Mesenchymal stem cell (in vitro differentiated cells and primary cell): Measurements from ENCODE around the gene ELF2.
A peak's percentile ranks its signal among the peaks of the same experiment; 100 is the strongest.

Experiments used
- DNase-seq: peaks from one replicate; pipeline ENCODE4 v3.0.0-alpha.2; 2013
- H2AFZ ChIP-seq: one replicate; pipeline ENCODE4 v1.6.1; 2013; ENCODE audit warnings: low read depth, mild to moderate bottlenecking, control low read depth, inconsistent platforms, low read length, moderate library complexity
- H2AK5ac ChIP-seq: 2 replicates; pipeline ENCODE4 v1.6.1; 2013; ENCODE audit warnings: low read length, moderate library complexity, mild to moderate bottlenecking, inconsistent platforms; ENCODE audit not compliant: severe bottlenecking
- H2BK120ac ChIP-seq: one replicate; pipeline ENCODE4 v1.6.1; 2013; ENCODE audit warnings: low read depth, mild to moderate bottlenecking, inconsistent platforms, low read length, moderate library complexity
- H2BK12ac ChIP-seq, 2 experiments: one replicate each; pipeline ENCODE4 v1.6.1; 2013; ENCODE audit warnings: inconsistent platforms in 2 of 2, low read length in 2 of 2, mild to moderate bottlenecking in 2 of 2, moderate library complexity in 2 of 2, control low read depth in 1 of 2
- H2BK15ac ChIP-seq: one replicate; pipeline ENCODE4 v1.6.1; 2013; ENCODE audit warnings: mild to moderate bottlenecking, low read depth, inconsistent platforms; ENCODE audit not compliant: poor library complexity, severe bottlenecking
- H2BK5ac ChIP-seq: 2 replicates; pipeline ENCODE4 v1.6.1; 2013; ENCODE audit warnings: low read depth, mild to moderate bottlenecking, low read length, control low read depth, inconsistent platforms; ENCODE audit not compliant: poor library complexity, severe bottlenecking
- H3K14ac ChIP-seq, 2 experiments: one replicate each; pipeline ENCODE4 v1.6.1; 2013; ENCODE audit warnings: inconsistent platforms in 2 of 2, low read length in 2 of 2, control low read depth in 1 of 2, mild to moderate bottlenecking in 1 of 2, moderate library complexity in 1 of 2
- H3K18ac ChIP-seq, 2 experiments: one replicate each; pipeline ENCODE4 v1.6.1; 2013; ENCODE audit warnings: inconsistent platforms in 2 of 2, low read length in 2 of 2, control low read depth in 1 of 2, low read depth in 1 of 2, mild to moderate bottlenecking in 1 of 2
- H3K23ac ChIP-seq, 2 experiments: one replicate each; pipeline ENCODE4 v1.6.1; 2013; ENCODE audit warnings: inconsistent platforms in 2 of 2, low read length in 2 of 2, mild to moderate bottlenecking in 2 of 2, moderate library complexity in 2 of 2, control low read depth in 1 of 2
- H3K27ac ChIP-seq: 2 replicates; pipeline ENCODE4 v1.5.1; 2013; ENCODE audit warnings: mild to moderate bottlenecking, moderate library complexity, low read length, control low read depth, inconsistent platforms; ENCODE audit not compliant: poor library complexity, severe bottlenecking
- H3K27me3 ChIP-seq, 2 experiments: 2 replicates each; pipeline versions ENCODE4 v1.6.1 to v1.7.0; 2013; ENCODE audit warnings: low read length in 2 of 2, mild to moderate bottlenecking in 2 of 2, moderate library complexity in 2 of 2, control low read depth in 1 of 2, inconsistent platforms in 1 of 2; ENCODE audit not compliant: control insufficient read depth in 1 of 2, insufficient read depth in 1 of 2
- H3K36me3 ChIP-seq, 2 experiments: 2 replicates each; pipeline versions ENCODE4 v1.6.1 to v1.7.0; 2013; ENCODE audit warnings: low read length in 2 of 2, control low read depth in 1 of 2, inconsistent platforms in 1 of 2, low read depth in 1 of 2, mild to moderate bottlenecking in 1 of 2; ENCODE audit not compliant: insufficient read depth in 2 of 2, control insufficient read depth in 1 of 2
- H3K4ac ChIP-seq, 2 experiments: one replicate each; pipeline ENCODE4 v1.6.1; 2013; ENCODE audit warnings: inconsistent platforms in 2 of 2, low read length in 2 of 2, mild to moderate bottlenecking in 2 of 2, moderate library complexity in 2 of 2, control low read depth in 1 of 2, low read depth in 1 of 2
- H3K4me1 ChIP-seq: 2 replicates; pipeline ENCODE4 v1.6.1; 2013; ENCODE audit warnings: low read depth, low read length, control low read depth; ENCODE audit not compliant: control insufficient read depth, insufficient read depth
- H3K4me2 ChIP-seq: 2 replicates; pipeline ENCODE4 v1.6.1; 2013; ENCODE audit warnings: low read length, mild to moderate bottlenecking, inconsistent platforms; ENCODE audit not compliant: poor library complexity, severe bottlenecking
- H3K4me3 ChIP-seq, 2 experiments: 2 replicates each; pipeline versions ENCODE4 v1.5.1 to v1.7.0; 2013; ENCODE audit warnings: low read length in 2 of 2, mild to moderate bottlenecking in 2 of 2, control low read depth in 1 of 2, low read depth in 1 of 2; ENCODE audit not compliant: insufficient read depth in 1 of 2
- H3K79me1 ChIP-seq: replicated peaks from 2 replicates; pipeline ENCODE4 v1.6.1; 2013; ENCODE audit warnings: mild to moderate bottlenecking, control low read depth, low read length, inconsistent platforms; ENCODE audit not compliant: poor library complexity, severe bottlenecking
- H3K9ac ChIP-seq: 2 replicates; pipeline ENCODE4 v1.7.0; 2013; ENCODE audit warnings: mild to moderate bottlenecking, low read length, moderate library complexity
- H3K9me3 ChIP-seq: 2 replicates; pipeline ENCODE4 v1.7.0; 2013; ENCODE audit warnings: mild to moderate bottlenecking, low read length; ENCODE audit not compliant: control insufficient read depth
- H4K8ac ChIP-seq: one replicate; pipeline ENCODE4 v1.6.1; 2013; ENCODE audit warnings: inconsistent platforms, mild to moderate bottlenecking, low read length, moderate library complexity
- H4K91ac ChIP-seq: one replicate; pipeline ENCODE4 v1.6.1; 2013; ENCODE audit warnings: mild to moderate bottlenecking, low read length, inconsistent platforms
- WGBS: methylation state at CpG from one replicate; pipeline ENCODE4 v1.1.7; 2013; ENCODE audit warnings: mixed read lengths; 5-methylcytosine and 5-hydroxymethylcytosine counted together

ELF2 gene

DNA sequence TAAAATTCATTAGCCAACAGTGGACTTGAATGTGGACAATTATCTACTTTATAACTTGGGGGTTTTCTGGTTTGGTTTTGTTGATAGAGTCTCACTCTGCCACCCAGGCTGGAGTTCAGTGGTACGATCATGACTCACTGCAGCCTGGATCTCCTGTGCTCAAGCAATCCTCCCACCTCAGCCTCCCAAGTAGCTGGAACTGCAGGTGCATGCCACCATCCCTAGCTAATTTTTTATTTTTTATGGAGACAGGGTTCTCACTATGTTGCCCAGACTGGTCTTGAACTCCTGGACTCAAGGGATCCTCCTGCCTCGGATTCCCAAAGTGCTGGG lies 12.4 kb upstream of the ELF2 start:
- Histone ChIP-seq H2BK120ac (no peak overlapping the region), H3K9me3 (no peaks in the 10 kb centered on the region), H2AK5ac (no peak overlapping the region), H4K91ac (no peak overlapping the region), H3K4ac (no peak overlapping the region), H2BK12ac (no peak overlapping the region), H2BK15ac (no peak overlapping the region), H3K4me3 (no peak overlapping the region), H3K79me1 (no peaks in the 10 kb centered on the region), H3K14ac (no peak overlapping the region), H3K27ac (no peak overlapping the region), H3K27me3 (no peaks in the 10 kb centered on the region), H2AFZ (no peak overlapping the region), H3K4me1 (no peaks in the 10 kb centered on the region), H3K23ac (no peak overlapping the region), H3K36me3 (no peaks in the 10 kb centered on the region), H2BK5ac (no peak overlapping the region), H3K18ac (no peak overlapping the region), H3K4me2 (no peak overlapping the region), H3K9ac (no peak overlapping the region), H4K8ac (no peak overlapping the region)
- 89% methylated on average over 2 of the region's 2 CpGs for WGBS
- DNase-seq = no peak

GRCh38 chr4:139188648-139189416 lies 11.8 kb upstream of the ELF2 start:
- WGBS = 86% methylated on average over 8 of the region's 9 CpGs

DNA sequence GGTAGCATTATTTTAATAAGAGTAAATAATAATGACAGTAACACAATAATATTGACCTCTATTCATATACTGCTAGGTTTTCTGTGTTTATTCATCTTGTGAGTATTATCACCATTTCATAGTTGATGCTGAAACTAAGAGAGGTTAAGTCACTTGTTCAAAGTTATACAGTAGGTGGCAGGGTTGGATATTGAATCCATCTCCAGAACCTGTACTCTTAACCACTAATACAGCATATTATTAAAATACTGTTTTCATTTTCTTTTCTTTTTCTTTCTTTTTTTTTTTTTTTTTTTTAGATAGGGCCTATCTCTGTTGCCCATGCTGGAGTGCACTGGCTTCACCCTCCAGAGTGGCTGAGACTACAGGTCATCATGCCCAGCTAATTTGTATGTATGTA lies 7.1 kb upstream of the ELF2 start:
- Histone ChIP-seq H2BK120ac (no peak overlapping the region), H2BK5ac (no peak overlapping the region), H3K4me1 (no peaks in the 10 kb centered on the region), H2AK5ac (no peak overlapping the region), H2AFZ (no peak overlapping the region), H2BK12ac (no peak overlapping the region), H2BK15ac (no peak overlapping the region), H3K79me1 (no peaks in the 10 kb centered on the region), H3K18ac (no peak overlapping the region), H3K9me3 (no peaks in the 10 kb centered on the region), H3K4me3 (no peak overlapping the region), H3K4me2 (no peak overlapping the region), H3K4ac (no peak overlapping the region), H4K91ac (no peak overlapping the region), H3K9ac (no peak overlapping the region), H3K27ac (no peak overlapping the region), H3K27me3 (no peaks in the 10 kb centered on the region), H3K36me3 (no peaks in the 10 kb centered on the region), H3K23ac (no peak overlapping the region), H4K8ac (no peak overlapping the region), H3K14ac (no peak overlapping the region)
- peak; percentile 33 for DNase-seq

More at GRCh38 chr4:139188648-139189416, 11.8 kb upstream of the ELF2 start:
- H3K27ac ChIP-seq = no peak overlapping the region
- DNase-seq = no peak
- H3K36me3 ChIP-seq = no peaks in the 10 kb centered on the region
- no peaks in the 10 kb centered on the region for H3K9me3 ChIP-seq
- no peak overlapping the region for H3K18ac ChIP-seq
- no peak overlapping the region for H2BK5ac ChIP-seq
- H2BK15ac ChIP-seq = no peak overlapping the region
- H3K4me3 ChIP-seq = no peak overlapping the region
- H3K4ac ChIP-seq = no peak overlapping the region
- no peaks in the 10 kb centered on the region for H3K79me1 ChIP-seq
- H2AK5ac ChIP-seq = no peak overlapping the region
- H3K14ac ChIP-seq = no peak overlapping the region
- H3K27me3 ChIP-seq = no peaks in the 10 kb centered on the region
- no peak overlapping the region for H4K8ac ChIP-seq
- H4K91ac ChIP-seq = no peak overlapping the region
- H3K23ac ChIP-seq = no peak overlapping the region
- no peaks in the 10 kb centered on the region for H3K4me1 ChIP-seq
- H2BK12ac ChIP-seq = no peak overlapping the region
- no peak overlapping the region for H2BK120ac ChIP-seq
- no peak overlapping the region for H3K4me2 ChIP-seq
- H3K9ac ChIP-seq = no peak overlapping the region
- no peak overlapping the region for H2AFZ ChIP-seq

DNA sequence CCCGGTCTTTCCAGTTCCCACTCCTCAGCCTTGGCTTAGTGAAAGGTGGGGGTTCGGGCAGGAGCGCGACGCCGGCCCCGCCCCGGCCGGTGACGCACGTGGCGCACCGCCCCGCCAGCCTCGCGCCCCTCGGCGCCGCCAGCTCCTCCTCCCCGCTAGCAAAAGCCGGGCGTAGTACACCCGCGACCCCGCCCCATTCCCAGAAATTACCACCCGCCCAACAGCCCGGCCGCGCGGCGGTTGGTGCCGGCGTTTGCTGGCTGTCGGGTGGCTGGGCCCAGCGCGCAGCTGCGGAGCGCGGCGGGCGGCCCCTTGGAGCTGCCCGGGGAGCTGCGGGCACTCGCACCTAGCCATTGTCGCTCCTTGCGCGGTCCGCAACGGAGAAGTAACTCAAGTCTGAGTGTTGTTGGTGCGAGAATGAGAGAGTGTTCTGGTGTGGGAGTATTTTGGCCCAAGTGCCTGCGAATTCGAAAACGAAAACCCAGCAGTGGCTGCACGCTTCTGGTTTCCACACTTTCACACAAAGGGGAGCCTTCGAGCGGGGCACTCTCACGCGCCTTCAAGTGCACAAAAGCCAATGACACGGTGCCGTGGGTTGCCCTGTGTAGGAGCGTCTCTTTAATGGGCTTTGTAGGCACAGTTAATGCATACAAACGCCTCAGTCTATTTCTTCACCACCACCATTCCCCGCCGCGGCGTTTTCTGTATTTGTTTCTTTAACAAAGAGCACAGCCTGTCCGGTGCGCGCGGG lies 1.0 kb upstream of the ELF2 start:
- peak overlapping the region; percentile 95 to 97 for H3K4me3 ChIP-seq
- peak overlapping the region; percentile 94 for H2AFZ ChIP-seq
- H4K91ac ChIP-seq = peak overlapping the region; percentile 61
- no peaks in the 10 kb centered on the region for H3K36me3 ChIP-seq
- peak overlapping the region; percentile 73 for H3K27ac ChIP-seq
- no peak overlapping the region for H3K14ac ChIP-seq
- no peaks in the 10 kb centered on the region for H3K4me1 ChIP-seq
- no peak overlapping the region for H2BK5ac ChIP-seq
- H3K18ac ChIP-seq = peak overlapping the region; percentile 73 to 86
- H2BK120ac ChIP-seq = no peak overlapping the region
- no peaks in the 10 kb centered on the region for H3K9me3 ChIP-seq
- H2BK15ac ChIP-seq = no peak overlapping the region
- no peaks in the 10 kb centered on the region for H3K27me3 ChIP-seq
- no peak overlapping the region for H3K23ac ChIP-seq
- peak overlapping the region; percentile 77 for H4K8ac ChIP-seq
- H2BK12ac ChIP-seq = peak overlapping the region in 1 of 2 experiments; percentile 34
- H3K4ac ChIP-seq = peak overlapping the region in 1 of 2 experiments; percentile 61
- WGBS = 1% methylated on average over 62 of the region's 70 CpGs
- H2AK5ac ChIP-seq = no peak overlapping the region
- peak overlapping the region; percentile 92 for H3K4me2 ChIP-seq
- H3K79me1 ChIP-seq = no peaks in the 10 kb centered on the region
- peak overlapping the region; percentile 90 for H3K9ac ChIP-seq
- DNase-seq = peak; percentile 96
